GM23338 (cell line): ENCODE measurements around the gene PDIA6.

ENCODE experiments used
- CREB1 ChIP-seq: fragments of 250-450 bp; sonication (Bioruptor Pico); IDR thresholded peaks from 2 replicates; pipeline ENCODE4 v1.5.0; 2020; ENCODE audit warnings: low read depth, mild to moderate bottlenecking, moderate library complexity
- CTCF ChIP-seq, 2 experiments: fragments of 200-600 bp in 1 of 2; sonication (generic) in 1 of 2; conservative IDR thresholded peaks; 2 replicates each; pipeline versions ENCODE4 v1.5.1 to v1.6.1; 2016 to 2017; ENCODE audit warnings: antibody characterized with exemption in 2 of 2, low read depth in 2 of 2, mild to moderate bottlenecking in 2 of 2, moderate library complexity in 1 of 2
- ETS1 ChIP-seq: IDR thresholded peaks from 2 replicates; pipeline ENCODE4 v1.6.1; 2016; ENCODE audit warnings: antibody characterized with exemption
- EZH2phosphoT487 ChIP-seq: fragments of 200-600 bp; sonication (generic); IDR thresholded peaks from one replicate; pipeline ENCODE4 v1.8.1; 2018; ENCODE audit warnings: antibody characterized with exemption; ENCODE audit not compliant: unreplicated experiment
- JUNB ChIP-seq: IDR thresholded peaks from one replicate; pipeline ENCODE4 v1.6.1; 2016; ENCODE audit warnings: antibody characterized with exemption; ENCODE audit not compliant: unreplicated experiment
- REST ChIP-seq: IDR thresholded peaks from one replicate; pipeline ENCODE4 v1.6.1; 2018; ENCODE audit warnings: antibody characterized with exemption; ENCODE audit not compliant: unreplicated experiment

- TF ChIP-seq CTCF (conservative IDR thresholded peaks at IDR 0.05; ENCODE audit: low read depth in 2 of 2) = no peak
- TF ChIP-seq CREB1 (CRISPR knock-in tag) = no peak
- TF ChIP-seq REST = no peak
- TF ChIP-seq EZH2phosphoT487 = no peak
- no peak for TF ChIP-seq ETS1
- TF ChIP-seq JUNB = no peak
Observed at GRCh38 chr2:10783421-10783820, 29.2 kb downstream of the PDIA6 start.
